PC-9 (cell line): ENCODE data around the gene ALX4. TPM values are rescaled to one million over a fixed set of nuclear protein-coding genes. Genes with fewer than 3 reads are reported as not detected.

ENCODE experiments used
- BruUV-seq: library from RNA; stranded (reverse); fragments of 400-500 nt; replicated peaks from 2 replicates; lab custom pipeline; 2021; lab: Mats Ljungman, UMichigan
- CTCF ChIA-PET: fragments of 300-600 bp; sonication (Branson Sonifier 250); formaldehyde crosslinking; loops from one replicate; lab custom pipeline; 2022; ENCODE audit warnings: antibody characterized with exemption; lab: Charles Lee
- POLR2A ChIA-PET: fragments of 300-600 bp; sonication (Branson Sonifier 250); formaldehyde crosslinking; loops from one replicate; lab custom pipeline; 2022; ENCODE audit warnings: antibody characterized with exemption; ENCODE audit not compliant: unreplicated experiment; lab: Charles Lee
- DNase-seq, 2 experiments: peaks; one replicate each; pipeline versions ENCODE4 v3.0.0 to v3.0.0-alpha.2; 2015 to 2022; ENCODE audit warnings: mixed read lengths in 1 of 2
- H2AFZ ChIP-seq: fragments of 200-600 bp; sonication (generic); 2 replicates; pipeline ENCODE4 v1.8.1; 2017; ENCODE audit warnings: antibody characterized with exemption
- H3F3A ChIP-seq: fragments of 200-600 bp; sonication (generic); 2 replicates; pipeline ENCODE4 v1.8.1; 2017; ENCODE audit warnings: antibody characterized with exemption, mild to moderate bottlenecking, low read depth; ENCODE audit not compliant: insufficient read depth
- H3K27ac ChIP-seq: fragments of 200-600 bp; sonication (generic); 2 replicates; pipeline ENCODE4 v1.6.1; 2016; ENCODE audit warnings: mixed run types
- H3K27me3 ChIP-seq: fragments of 200-600 bp; sonication (generic); 2 replicates; pipeline ENCODE4 v1.6.1; 2016; ENCODE audit warnings: low read depth, mixed run types; ENCODE audit not compliant: insufficient read depth
- H3K36me3 ChIP-seq: fragments of 200-600 bp; sonication (generic); 2 replicates; pipeline ENCODE4 v1.6.1; 2016; ENCODE audit warnings: low read depth, mixed run types
- H3K4me1 ChIP-seq: fragments of 200-600 bp; sonication (generic); replicated peaks from 2 replicates; pipeline ENCODE4 v1.6.1; 2016; ENCODE audit warnings: mixed run types; ENCODE audit not compliant: insufficient read depth
- H3K4me2 ChIP-seq: fragments of 200-600 bp; sonication (generic); 2 replicates; pipeline ENCODE4 v1.6.1; 2017; ENCODE audit warnings: mixed run types
- H3K4me3 ChIP-seq: fragments of 200-600 bp; sonication (generic); 2 replicates; pipeline ENCODE4 v1.6.1; 2016; ENCODE audit warnings: mixed run types
- H3K79me2 ChIP-seq: fragments of 200-600 bp; sonication (generic); 2 replicates; pipeline ENCODE4 v1.6.1; 2017; ENCODE audit warnings: low read depth, mixed run types
- H3K9me2 ChIP-seq: fragments of 200-600 bp; sonication (generic); 2 replicates; pipeline ENCODE4 v1.8.1; 2017; ENCODE audit warnings: mild to moderate bottlenecking; ENCODE audit not compliant: insufficient read depth
- H3K9me3 ChIP-seq: fragments of 200-600 bp; sonication (generic); 2 replicates; pipeline ENCODE4 v1.8.1; 2016; ENCODE audit warnings: low read depth; ENCODE audit not compliant: insufficient read depth
- H4K20me1 ChIP-seq: fragments of 200-600 bp; sonication (generic); 2 replicates; pipeline ENCODE4 v1.8.1; 2017; ENCODE audit not compliant: insufficient read depth
- EZH2 ChIP-seq: fragments of 200-600 bp; sonication (generic); IDR thresholded peaks from 2 replicates; pipeline ENCODE4 v1.8.0; 2017; ENCODE audit warnings: antibody characterized with exemption, low read depth
- intact Hi-C: fragments of 100-400 bp; cut with micrococcal nuclease; formaldehyde crosslinking; loops from one replicate; pipeline ENCODE4 v1.10.0; 2022; ENCODE audit not compliant: unreplicated experiment
- total RNA-seq: library from RNA; stranded (reverse); gene quantifications from 2 replicates; pipeline ENCODE4 v1.2.3, GENCODE V29; 2021
- TF ChIP-seq, protein P1 (sequence below): fragments of 200-600 bp; sonication (generic); conservative IDR thresholded peaks from 2 replicates; pipeline ENCODE4 v1.6.1; 2017; ENCODE audit warnings: mixed run types, antibody characterized with exemption, mild to moderate bottlenecking, moderate library complexity

Gene ALX4
- total RNA-seq, 1 experiment from 2014 or later = not detected

GRCh38 chr11:44326615-44327475, 16.9 kb upstream of the ALX4 start:
- no peaks in the 10 kb centered on the region for H3F3A ChIP-seq
- H2AFZ ChIP-seq = no peak overlapping the region
- no peak overlapping the region for H3K4me3 ChIP-seq
- H4K20me1 ChIP-seq = no peaks in the 10 kb centered on the region
- H3K4me2 ChIP-seq = no peak overlapping the region
- H3K36me3 ChIP-seq = no peaks in the 10 kb centered on the region
- DNase-seq = peak in 1 of 2 experiments; percentile 15
- no peaks in the 10 kb centered on the region for H3K9me2 ChIP-seq
- TF ChIP-seq, protein P1, sequence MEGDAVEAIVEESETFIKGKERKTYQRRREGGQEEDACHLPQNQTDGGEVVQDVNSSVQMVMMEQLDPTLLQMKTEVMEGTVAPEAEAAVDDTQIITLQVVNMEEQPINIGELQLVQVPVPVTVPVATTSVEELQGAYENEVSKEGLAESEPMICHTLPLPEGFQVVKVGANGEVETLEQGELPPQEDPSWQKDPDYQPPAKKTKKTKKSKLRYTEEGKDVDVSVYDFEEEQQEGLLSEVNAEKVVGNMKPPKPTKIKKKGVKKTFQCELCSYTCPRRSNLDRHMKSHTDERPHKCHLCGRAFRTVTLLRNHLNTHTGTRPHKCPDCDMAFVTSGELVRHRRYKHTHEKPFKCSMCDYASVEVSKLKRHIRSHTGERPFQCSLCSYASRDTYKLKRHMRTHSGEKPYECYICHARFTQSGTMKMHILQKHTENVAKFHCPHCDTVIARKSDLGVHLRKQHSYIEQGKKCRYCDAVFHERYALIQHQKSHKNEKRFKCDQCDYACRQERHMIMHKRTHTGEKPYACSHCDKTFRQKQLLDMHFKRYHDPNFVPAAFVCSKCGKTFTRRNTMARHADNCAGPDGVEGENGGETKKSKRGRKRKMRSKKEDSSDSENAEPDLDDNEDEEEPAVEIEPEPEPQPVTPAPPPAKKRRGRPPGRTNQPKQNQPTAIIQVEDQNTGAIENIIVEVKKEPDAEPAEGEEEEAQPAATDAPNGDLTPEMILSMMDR = no peak
- no peak for TF ChIP-seq EZH2
- ChIA-PET POLR2A (no interaction called here), CTCF (no interaction called here)
- no peaks in the 10 kb centered on the region for H3K9me3 ChIP-seq
- no peaks in the 10 kb centered on the region for H3K79me2 ChIP-seq
- no peak overlapping the region for H3K27ac ChIP-seq
- intact Hi-C loops = loop anchor here (2.0 kb wide), 2 partner anchors 40 to 194 kb away; no protein-coding TSS in a partner anchor
- peaks cover 88% of the 10 kb centered on the region for H3K27me3 ChIP-seq
- no TSS peak for BruUV-seq
- H3K4me1 ChIP-seq = no peaks in the 10 kb centered on the region

GRCh38 chr11:44325698-44326097, 15.8 kb upstream of the ALX4 start:
- BruUV-seq = no TSS peak
- Histone ChIP-seq H2AFZ (no peak overlapping the region), H3K4me1 (no peaks in the 10 kb centered on the region), H4K20me1 (no peaks in the 10 kb centered on the region), H3K27ac (no peak overlapping the region), H3K79me2 (no peaks in the 10 kb centered on the region), H3K4me2 (no peak overlapping the region), H3K9me2 (no peaks in the 10 kb centered on the region), H3K4me3 (no peak overlapping the region), H3F3A (no peaks in the 10 kb centered on the region), H3K36me3 (no peaks in the 10 kb centered on the region), H3K27me3 (peaks cover 94% of the 10 kb centered on the region), H3K9me3 (no peaks in the 10 kb centered on the region)
- DNase-seq = no peak
- intact Hi-C loops = loop anchor here (2.0 kb wide), 2 partner anchors 39 to 193 kb away; no protein-coding TSS in a partner anchor
- CTCF ChIA-PET = no interaction called here
- POLR2A ChIA-PET = no interaction called here
- TF ChIP-seq EZH2 = no peak
- TF ChIP-seq, protein P1 = no peak

- Histone ChIP-seq H3K4me1 (no peaks in the 10 kb centered on the region), H2AFZ (no peak overlapping the region), H4K20me1 (no peaks in the 10 kb centered on the region), H3K79me2 (no peaks in the 10 kb centered on the region), H3K27ac (no peak overlapping the region), H3K9me2 (no peaks in the 10 kb centered on the region), H3K4me2 (no peak overlapping the region), H3K36me3 (no peaks in the 10 kb centered on the region), H3K27me3 (peaks cover 94% of the 10 kb centered on the region), H3K4me3 (no peak overlapping the region), H3K9me3 (no peaks in the 10 kb centered on the region), H3F3A (no peaks in the 10 kb centered on the region)
- no TSS peak for BruUV-seq
- POLR2A ChIA-PET = no interaction called here
- no peak for DNase-seq
- no peak for TF ChIP-seq EZH2
- TF ChIP-seq, protein P1 = no peak
- CTCF ChIA-PET = no interaction called here
- intact Hi-C loops = no loop called here
Measured at GRCh38 chr11:44324749-44325525, 15.0 kb upstream of the ALX4 start.
